Astrocyte (in vitro differentiated cells and primary cell): ENCODE data around the gene RPL6.

Experiments
- CTCF ChIP-seq: IDR thresholded peaks from 2 replicates; pipeline ENCODE4 v1.5.1; 2011; ENCODE audit warnings: low read depth, mild to moderate bottlenecking, inconsistent platforms, low read length, moderate library complexity; ENCODE audit not compliant: insufficient read depth
- EZH2 ChIP-seq: IDR thresholded peaks from 2 replicates; pipeline ENCODE4 v1.6.1; 2012; ENCODE audit warnings: mild to moderate bottlenecking, low read length, inconsistent platforms; ENCODE audit not compliant: insufficient read depth

DNA sequence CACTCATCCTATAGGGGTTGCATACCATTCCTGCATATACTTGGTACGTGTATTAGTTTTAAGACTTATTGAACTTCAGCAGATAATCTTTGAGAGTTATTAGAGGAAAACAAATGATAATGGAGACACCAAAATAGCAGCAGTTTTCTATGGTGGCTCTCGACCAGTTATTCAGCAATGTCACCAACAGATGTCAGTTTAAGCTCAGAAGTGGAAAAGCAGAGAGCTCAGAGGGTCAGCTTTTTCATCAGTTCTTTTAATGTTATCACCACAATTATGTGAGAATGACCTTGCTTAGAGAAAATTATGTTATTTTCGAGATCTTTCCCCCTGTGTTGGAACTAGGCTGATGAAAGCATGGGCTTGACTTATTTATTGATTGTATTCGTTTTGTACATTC, 41.3 kb upstream of the RPL6 start:
- no peak for TF ChIP-seq CTCF
- no peak for TF ChIP-seq EZH2
